Body of pancreas (tissue), 4 donors: ENCODE data around the gene TUFM.

Experiments used
- CTCF ChIP-seq, 7 experiments: fragments of 450-650 bp in 4 of 7; fragments of 200-600 bp in 3 of 7; sonication (generic) in 3 of 7; IDR thresholded peaks; one replicate each; pipeline ENCODE4 v1.5.1; 2016 to 2019; ENCODE audit warnings: antibody characterized with exemption in 7 of 7
- POLR2A ChIP-seq, 3 donors: fragments of 450-650 bp; IDR thresholded peaks; one replicate each; pipeline ENCODE4 v1.6.1; 2016; ENCODE audit warnings: antibody characterized with exemption in 3 of 3, mild to moderate bottlenecking in 2 of 3

- TF ChIP-seq CTCF (IDR thresholded peaks at IDR 0.05): no peak
- no peak for TF ChIP-seq POLR2A (IDR thresholded peaks at IDR 0.05)
Measured at GRCh38 chr16:28872952-28873351, 26.8 kb upstream of the TUFM start.
